Measurements from ENCODE around the gene NKPD1. TPM values are rescaled to one million over a fixed set of nuclear protein-coding genes. Genes with fewer than 3 reads are reported as not detected.

The NKPD1 gene
- total and polyA plus RNA-seq, 2 experiments from 2014 or later: 0.24 to 1.3 TPM

GRCh38 chr19:45184115-45184514 lies 23.3 kb upstream of the NKPD1 start:
- TF ChIP-seq, protein P1, sequence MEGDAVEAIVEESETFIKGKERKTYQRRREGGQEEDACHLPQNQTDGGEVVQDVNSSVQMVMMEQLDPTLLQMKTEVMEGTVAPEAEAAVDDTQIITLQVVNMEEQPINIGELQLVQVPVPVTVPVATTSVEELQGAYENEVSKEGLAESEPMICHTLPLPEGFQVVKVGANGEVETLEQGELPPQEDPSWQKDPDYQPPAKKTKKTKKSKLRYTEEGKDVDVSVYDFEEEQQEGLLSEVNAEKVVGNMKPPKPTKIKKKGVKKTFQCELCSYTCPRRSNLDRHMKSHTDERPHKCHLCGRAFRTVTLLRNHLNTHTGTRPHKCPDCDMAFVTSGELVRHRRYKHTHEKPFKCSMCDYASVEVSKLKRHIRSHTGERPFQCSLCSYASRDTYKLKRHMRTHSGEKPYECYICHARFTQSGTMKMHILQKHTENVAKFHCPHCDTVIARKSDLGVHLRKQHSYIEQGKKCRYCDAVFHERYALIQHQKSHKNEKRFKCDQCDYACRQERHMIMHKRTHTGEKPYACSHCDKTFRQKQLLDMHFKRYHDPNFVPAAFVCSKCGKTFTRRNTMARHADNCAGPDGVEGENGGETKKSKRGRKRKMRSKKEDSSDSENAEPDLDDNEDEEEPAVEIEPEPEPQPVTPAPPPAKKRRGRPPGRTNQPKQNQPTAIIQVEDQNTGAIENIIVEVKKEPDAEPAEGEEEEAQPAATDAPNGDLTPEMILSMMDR (conservative IDR thresholded peaks at IDR 0.05; ENCODE audit: low read depth in 2 of 2): no peak
- TF ChIP-seq EZH2 (IDR thresholded peaks at IDR 0.05; ENCODE audit: low read depth, unreplicated experiment): no peak
- no peak for TF ChIP-seq NANOG (IDR thresholded peaks at IDR 0.05; ENCODE audit: borderline replicate concordance)
- TF ChIP-seq ZNF331 (CRISPR knock-in tag; IDR thresholded peaks at IDR 0.05; ENCODE audit: low read depth): no peak
- TF ChIP-seq, protein P2, sequence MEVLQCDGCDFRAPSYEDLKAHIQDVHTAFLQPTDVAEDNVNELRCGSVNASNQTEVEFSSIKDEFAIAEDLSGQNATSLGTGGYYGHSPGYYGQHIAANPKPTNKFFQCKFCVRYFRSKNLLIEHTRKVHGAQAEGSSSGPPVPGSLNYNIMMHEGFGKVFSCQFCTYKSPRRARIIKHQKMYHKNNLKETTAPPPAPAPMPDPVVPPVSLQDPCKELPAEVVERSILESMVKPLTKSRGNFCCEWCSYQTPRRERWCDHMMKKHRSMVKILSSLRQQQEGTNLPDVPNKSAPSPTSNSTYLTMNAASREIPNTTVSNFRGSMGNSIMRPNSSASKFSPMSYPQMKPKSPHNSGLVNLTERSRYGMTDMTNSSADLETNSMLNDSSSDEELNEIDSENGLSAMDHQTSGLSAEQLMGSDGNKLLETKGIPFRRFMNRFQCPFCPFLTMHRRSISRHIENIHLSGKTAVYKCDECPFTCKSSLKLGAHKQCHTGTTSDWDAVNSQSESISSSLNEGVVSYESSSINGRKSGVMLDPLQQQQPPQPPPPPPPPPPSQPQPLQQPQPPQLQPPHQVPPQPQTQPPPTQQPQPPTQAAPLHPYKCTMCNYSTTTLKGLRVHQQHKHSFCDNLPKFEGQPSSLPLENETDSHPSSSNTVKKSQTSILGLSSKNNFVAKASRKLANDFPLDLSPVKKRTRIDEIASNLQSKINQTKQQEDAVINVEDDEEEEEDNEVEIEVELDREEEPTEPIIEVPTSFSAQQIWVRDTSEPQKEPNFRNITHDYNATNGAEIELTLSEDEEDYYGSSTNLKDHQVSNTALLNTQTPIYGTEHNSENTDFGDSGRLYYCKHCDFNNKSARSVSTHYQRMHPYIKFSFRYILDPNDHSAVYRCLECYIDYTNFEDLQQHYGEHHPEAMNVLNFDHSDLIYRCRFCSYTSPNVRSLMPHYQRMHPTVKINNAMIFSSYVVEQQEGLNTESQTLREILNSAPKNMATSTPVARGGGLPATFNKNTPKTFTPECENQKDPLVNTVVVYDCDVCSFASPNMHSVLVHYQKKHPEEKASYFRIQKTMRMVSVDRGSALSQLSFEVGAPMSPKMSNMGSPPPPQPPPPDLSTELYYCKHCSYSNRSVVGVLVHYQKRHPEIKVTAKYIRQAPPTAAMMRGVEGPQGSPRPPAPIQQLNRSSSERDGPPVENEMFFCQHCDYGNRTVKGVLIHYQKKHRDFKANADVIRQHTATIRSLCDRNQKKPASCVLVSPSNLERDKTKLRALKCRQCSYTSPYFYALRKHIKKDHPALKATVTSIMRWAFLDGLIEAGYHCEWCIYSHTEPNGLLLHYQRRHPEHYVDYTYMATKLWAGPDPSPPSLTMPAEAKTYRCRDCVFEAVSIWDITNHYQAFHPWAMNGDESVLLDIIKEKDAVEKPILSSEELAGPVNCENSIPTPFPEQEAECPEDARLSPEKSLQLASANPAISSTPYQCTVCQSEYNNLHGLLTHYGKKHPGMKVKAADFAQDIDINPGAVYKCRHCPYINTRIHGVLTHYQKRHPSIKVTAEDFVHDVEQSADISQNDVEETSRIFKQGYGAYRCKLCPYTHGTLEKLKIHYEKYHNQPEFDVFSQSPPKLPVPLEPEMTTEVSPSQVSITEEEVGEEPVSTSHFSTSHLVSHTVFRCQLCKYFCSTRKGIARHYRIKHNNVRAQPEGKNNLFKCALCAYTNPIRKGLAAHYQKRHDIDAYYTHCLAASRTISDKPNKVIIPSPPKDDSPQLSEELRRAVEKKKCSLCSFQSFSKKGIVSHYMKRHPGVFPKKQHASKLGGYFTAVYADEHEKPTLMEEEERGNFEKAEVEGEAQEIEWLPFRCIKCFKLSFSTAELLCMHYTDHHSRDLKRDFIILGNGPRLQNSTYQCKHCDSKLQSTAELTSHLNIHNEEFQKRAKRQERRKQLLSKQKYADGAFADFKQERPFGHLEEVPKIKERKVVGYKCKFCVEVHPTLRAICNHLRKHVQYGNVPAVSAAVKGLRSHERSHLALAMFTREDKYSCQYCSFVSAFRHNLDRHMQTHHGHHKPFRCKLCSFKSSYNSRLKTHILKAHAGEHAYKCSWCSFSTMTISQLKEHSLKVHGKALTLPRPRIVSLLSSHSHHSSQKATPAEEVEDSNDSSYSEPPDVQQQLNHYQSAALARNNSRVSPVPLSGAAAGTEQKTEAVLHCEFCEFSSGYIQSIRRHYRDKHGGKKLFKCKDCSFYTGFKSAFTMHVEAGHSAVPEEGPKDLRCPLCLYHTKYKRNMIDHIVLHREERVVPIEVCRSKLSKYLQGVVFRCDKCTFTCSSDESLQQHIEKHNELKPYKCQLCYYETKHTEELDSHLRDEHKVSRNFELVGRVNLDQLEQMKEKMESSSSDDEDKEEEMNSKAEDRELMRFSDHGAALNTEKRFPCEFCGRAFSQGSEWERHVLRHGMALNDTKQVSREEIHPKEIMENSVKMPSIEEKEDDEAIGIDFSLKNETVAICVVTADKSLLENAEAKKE (CRISPR knock-in tag; IDR thresholded peaks at IDR 0.05): no peak
- no peak for TF ChIP-seq POLR2AphosphoS5 (IDR thresholded peaks at IDR 0.05; ENCODE audit: low read depth)
- TF ChIP-seq EZH2phosphoT487 (IDR thresholded peaks at IDR 0.05; ENCODE audit: unreplicated experiment): no peak
- no peak for TF ChIP-seq ZNF114 (CRISPR knock-in tag; IDR thresholded peaks at IDR 0.05)
- TF ChIP-seq JUNB (IDR thresholded peaks at IDR 0.05; ENCODE audit: unreplicated experiment): no peak
- H3K27ac Mint-ChIP-seq: no peak overlapping the region
- Histone ChIP-seq H3K4me3 (no peak overlapping the region), H3K36me3 (ENCODE audit: insufficient read depth) (no peaks in the 10 kb centered on the region), H3F3A (replicated peaks; ENCODE audit: low read depth) (no peaks in the 10 kb centered on the region), H3K79me2 (replicated peaks; ENCODE audit: insufficient read depth) (peaks cover 9% of the 10 kb centered on the region), H3K4me2 (no peak overlapping the region), H3K9me2 (ENCODE audit: insufficient read depth) (no peaks in the 10 kb centered on the region), H4K20me1 (replicated peaks; ENCODE audit: insufficient read depth) (no peaks in the 10 kb centered on the region), H3K27me3 (ENCODE audit: insufficient read depth) (peaks cover 6% of the 10 kb centered on the region; the same call in 1 of the 2 replicates), H3K27ac (ENCODE audit: low read depth) (no peak overlapping the region), H2AFZ (no peak overlapping the region), H3K4me1 (ENCODE audit: insufficient read depth) (peaks cover 3% of the 10 kb centered on the region; the same call in 1 of the 2 replicates)
- H3K9me3 Mint-ChIP-seq: no peaks in the 10 kb centered on the region
- no peak overlapping the region for H3K4me3 Mint-ChIP-seq
- 0 out of 3 replicates have a peak, but pooled peaks cover 3% of the 10 kb centered on the region for H3K36me3 Mint-ChIP-seq (ENCODE audit: low read depth)
- ATAC-seq (no peak), DNase-seq (ENCODE audit: low spot score) (no peak)
- peaks cover 2% of the 10 kb centered on the region; the same call in 2 of the 3 replicates for H3K4me1 Mint-ChIP-seq
- peaks cover 18% of the 10 kb centered on the region for H3K27me3 Mint-ChIP-seq (ENCODE audit: insufficient read depth, low read depth, poor library complexity)
